ENCODE data around the gene WBP1L.
"Not testable (repeated sequence)": the region's sequence is repeated elsewhere in the genome, so short reads cannot be mapped to it uniquely, and the experiment has no call there.

The WBP1L gene

DNA sequence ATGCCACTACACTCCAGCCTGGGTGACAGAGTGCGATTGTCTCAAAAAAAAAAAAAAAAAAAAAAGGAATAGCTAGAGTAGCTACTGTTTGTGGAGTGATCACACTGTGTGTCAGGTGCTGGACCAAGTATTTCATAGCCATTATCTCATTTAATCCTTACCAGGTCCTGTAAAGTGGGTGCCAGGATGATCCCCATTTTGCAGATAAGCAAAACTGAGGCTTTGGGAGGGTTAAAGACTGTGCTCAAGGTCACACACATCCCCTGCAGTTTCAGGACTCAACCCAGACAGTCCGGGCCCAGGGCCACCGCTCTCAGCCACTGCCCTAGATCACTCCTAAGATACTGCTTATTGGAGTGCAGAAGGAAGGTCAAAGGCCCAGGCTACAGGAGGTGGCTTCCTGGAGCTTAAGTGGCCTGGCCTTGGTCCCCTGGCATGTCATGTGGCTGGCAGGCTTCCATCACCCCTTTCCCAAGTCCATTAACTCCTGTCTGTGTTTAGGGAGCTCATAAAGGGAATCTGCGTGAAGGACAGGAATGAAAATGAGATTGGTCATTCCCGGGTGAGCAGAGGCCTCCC, 12.4 kb upstream of the WBP1L start:
- TF ChIP-seq, protein P1, sequence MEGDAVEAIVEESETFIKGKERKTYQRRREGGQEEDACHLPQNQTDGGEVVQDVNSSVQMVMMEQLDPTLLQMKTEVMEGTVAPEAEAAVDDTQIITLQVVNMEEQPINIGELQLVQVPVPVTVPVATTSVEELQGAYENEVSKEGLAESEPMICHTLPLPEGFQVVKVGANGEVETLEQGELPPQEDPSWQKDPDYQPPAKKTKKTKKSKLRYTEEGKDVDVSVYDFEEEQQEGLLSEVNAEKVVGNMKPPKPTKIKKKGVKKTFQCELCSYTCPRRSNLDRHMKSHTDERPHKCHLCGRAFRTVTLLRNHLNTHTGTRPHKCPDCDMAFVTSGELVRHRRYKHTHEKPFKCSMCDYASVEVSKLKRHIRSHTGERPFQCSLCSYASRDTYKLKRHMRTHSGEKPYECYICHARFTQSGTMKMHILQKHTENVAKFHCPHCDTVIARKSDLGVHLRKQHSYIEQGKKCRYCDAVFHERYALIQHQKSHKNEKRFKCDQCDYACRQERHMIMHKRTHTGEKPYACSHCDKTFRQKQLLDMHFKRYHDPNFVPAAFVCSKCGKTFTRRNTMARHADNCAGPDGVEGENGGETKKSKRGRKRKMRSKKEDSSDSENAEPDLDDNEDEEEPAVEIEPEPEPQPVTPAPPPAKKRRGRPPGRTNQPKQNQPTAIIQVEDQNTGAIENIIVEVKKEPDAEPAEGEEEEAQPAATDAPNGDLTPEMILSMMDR (IDR thresholded peaks at IDR 0.05; ENCODE audit: control insufficient read depth, extremely low read depth, insufficient read depth), result no peak
- no peak overlapping the region for H3K4me3 ChIP-seq (ENCODE audit: low read depth, low read length)
- no peak for DNase-seq (ENCODE audit: low read depth)

DNA sequence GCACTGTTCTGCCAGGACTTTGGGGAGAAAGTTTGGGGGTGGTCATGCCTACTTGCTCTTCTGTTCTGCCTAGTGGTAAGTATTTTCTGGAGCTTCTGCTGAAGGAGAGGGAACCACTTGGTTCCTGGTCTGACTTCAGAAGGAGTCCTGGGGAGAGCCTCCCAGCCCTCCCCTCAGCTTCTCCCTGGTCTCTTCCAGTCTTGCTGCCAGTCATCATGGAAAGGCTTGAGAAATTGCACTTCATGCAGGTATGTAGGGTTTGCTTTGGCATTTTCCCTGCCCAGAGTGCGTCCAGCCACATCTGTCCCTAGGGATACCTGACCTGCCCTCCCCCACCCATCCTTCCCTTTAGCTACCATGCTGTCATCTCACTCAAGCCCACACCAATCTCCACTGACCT, 11.1 kb upstream of the WBP1L start:
- no peak overlapping the region for H3K4me3 ChIP-seq (ENCODE audit: low read depth, low read length)
- no peak for DNase-seq (ENCODE audit: low read depth)
- TF ChIP-seq, protein P1 (IDR thresholded peaks at IDR 0.05; ENCODE audit: control insufficient read depth, extremely low read depth, insufficient read depth), result no peak

DNA sequence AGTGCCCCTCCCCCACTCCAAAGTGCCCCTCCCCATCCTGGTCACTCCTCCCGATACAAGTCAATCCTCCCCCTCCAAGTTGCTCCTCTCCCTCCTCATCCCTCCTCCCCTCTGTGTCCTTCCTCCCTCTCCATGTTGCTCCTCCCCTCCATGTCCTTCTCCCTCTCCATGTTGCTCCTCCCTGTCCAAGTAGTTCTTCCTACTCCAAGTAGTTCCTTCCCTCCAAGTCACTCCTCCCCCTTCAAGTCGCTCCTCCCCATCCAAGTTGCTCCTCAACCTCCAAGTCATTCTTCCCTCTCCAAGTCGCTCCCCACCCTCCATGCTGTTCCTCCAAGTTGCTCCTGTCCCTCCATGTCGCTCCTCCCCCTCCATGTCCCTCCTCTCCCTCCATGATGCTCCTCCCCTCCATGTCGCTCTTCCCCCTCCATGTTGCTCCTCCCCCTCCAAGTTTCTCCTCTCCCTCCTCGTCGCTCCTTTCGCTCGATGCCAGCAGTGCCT, 8.6 kb upstream of the WBP1L start:
- no peak overlapping the region for H3K4me3 ChIP-seq (ENCODE audit: low read depth, low read length)
- DNase-seq (ENCODE audit: low read depth), result no peak
- TF ChIP-seq, protein P1 (IDR thresholded peaks at IDR 0.05; ENCODE audit: control insufficient read depth, extremely low read depth, insufficient read depth), result no peak

DNA sequence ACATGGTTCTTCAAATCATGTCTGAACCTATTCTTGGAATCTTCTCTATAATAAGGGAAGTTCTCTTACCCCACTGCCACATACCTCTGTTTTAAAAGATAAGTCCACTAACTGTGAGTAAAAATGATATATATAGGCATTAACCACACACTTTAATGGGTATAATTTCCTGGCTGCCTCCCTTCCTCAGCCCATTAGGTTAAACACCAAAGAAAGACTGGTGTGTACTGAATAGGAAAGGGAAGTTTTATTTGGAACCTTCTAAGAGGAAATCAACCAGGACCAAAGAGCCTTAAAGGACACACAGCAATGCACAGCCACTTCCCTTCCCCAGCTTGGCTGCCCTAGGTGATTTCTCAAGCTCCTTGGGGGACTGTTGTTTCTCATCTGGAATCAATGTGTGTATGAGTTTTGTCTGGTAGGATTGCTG, 5.0 kb upstream of the WBP1L start:
- TF ChIP-seq, protein P1 (IDR thresholded peaks at IDR 0.05; ENCODE audit: control insufficient read depth, extremely low read depth, insufficient read depth), result no peak
- H3K4me3 ChIP-seq (ENCODE audit: low read depth, low read length), result no peak overlapping the region
- no peak for DNase-seq (ENCODE audit: low read depth)

DNA sequence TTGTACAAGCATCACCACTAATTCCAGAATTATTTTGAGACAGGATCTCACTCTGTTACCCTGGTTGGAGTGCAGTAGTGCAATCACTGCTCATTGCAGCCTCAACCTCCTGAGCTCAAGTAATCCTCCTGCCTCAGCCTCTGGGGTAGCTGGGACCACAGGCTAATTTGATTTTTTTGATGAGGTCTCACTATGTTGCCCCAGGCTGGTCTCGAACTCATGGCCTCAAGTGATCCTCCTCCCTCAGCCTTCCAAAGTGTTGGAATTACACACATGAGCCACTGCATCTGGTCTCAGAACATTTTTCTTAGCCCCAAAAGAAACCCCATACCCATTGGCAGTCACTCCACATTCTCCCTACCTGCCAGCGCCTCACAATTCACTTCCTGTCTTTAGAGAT, 3.5 kb upstream of the WBP1L start:
- TF ChIP-seq, protein P1 (IDR thresholded peaks at IDR 0.05; ENCODE audit: control insufficient read depth, extremely low read depth, insufficient read depth), result no peak
- no peak for DNase-seq (ENCODE audit: low read depth)
- H3K4me3 ChIP-seq (ENCODE audit: low read depth, low read length), result no peak overlapping the region

DNA sequence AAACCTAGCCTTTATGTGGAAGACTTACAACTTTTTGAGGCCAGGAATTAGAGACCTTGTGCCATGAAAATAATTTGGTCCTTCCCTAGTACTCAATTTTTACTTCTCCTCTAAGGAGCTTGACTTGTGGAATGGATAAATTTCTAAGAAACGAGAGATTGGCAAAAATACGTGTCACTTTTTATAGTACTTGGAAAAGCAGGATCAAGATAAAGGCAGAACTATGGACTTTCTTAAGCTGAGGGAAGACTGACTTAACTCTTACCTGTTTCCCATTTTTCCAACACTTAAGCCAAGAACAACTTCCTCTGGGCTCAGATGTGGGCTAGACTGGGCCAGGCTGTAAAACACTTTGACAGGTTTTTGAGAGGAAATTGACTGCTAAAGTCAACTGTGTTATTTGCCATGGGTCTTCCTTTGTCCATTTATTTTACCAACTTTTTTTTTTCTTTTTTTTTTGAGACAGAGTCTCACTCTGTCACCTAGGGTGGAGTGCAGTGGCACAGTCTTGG, 2.0 kb upstream of the WBP1L start:
- no peak for DNase-seq (ENCODE audit: low read depth)
- TF ChIP-seq, protein P1 (IDR thresholded peaks at IDR 0.05; ENCODE audit: control insufficient read depth, extremely low read depth, insufficient read depth), result no peak
- H3K4me3 ChIP-seq (ENCODE audit: low read depth, low read length), result no peak overlapping the region

DNA sequence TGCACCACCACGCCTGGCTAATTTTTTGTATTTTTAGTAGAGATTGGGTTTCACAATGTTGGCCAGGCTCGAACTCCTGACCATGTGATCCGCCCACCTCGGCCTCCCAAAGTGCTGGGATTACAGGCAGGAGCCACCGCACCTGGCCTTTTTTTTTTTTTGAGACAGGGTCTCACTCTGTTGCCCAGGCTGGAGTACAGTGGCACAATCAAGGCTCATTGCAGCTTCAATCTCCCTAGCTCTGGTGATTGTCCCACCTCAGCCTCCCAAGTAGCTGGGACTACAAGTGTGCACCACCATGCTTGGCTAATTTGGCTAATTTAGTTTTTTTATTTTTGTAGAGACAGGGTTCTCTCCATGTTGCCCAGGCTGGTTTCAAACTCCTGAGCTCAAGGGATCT, 1.4 kb upstream of the WBP1L start:
- H3K4me3 ChIP-seq (ENCODE audit: low read depth, low read length); DNase-seq (ENCODE audit: low read depth): not testable (repeated sequence)
